Heart right ventricle (tissue), 16 donors: ENCODE data around the gene CCDC121. TPM values are rescaled to one million over a fixed set of nuclear protein-coding genes. Genes with fewer than 3 reads are reported as not detected.
"Not testable (repeated sequence)": the region's sequence is repeated elsewhere in the genome, so short reads cannot be mapped to it uniquely, and the experiment has no call there.

Experiments used
- ATAC-seq, 8 donors: fragments of 200-7000 bp; cut with Tn5 transposase; one replicate each; pipeline ENCODE4 v1.9.1; 2020; ENCODE audit warnings: mild to moderate bottlenecking in 8 of 8, moderate library complexity in 8 of 8, moderate number of reproducible peaks in 1 of 8
- DNase-seq, 2 donors: peaks; one replicate each; pipeline ENCODE4 v3.0.0-alpha.2; 2020
- H3K27ac ChIP-seq, 10 donors: fragments of 200-600 bp; sonication (generic) in 2 of 10; one replicate each; pipeline versions ENCODE4 v1.5.0 to v1.8.0; 2020 to 2022; ENCODE audit warnings: mild to moderate bottlenecking in 3 of 10
- H3K27me3 ChIP-seq, 7 donors: fragments of 200-600 bp; one replicate each; pipeline ENCODE4 v1.8.0; 2021 to 2022; ENCODE audit warnings: mild to moderate bottlenecking in 2 of 7
- H3K36me3 ChIP-seq, 9 donors: fragments of 200-600 bp; sonication (generic) in 1 of 9; one replicate each; pipeline versions ENCODE4 v1.5.0 to v1.8.0; 2020 to 2022; ENCODE audit warnings: mild to moderate bottlenecking in 2 of 9
- H3K4me1 ChIP-seq, 9 donors: fragments of 200-600 bp; sonication (generic) in 1 of 9; one replicate each; pipeline versions ENCODE4 v1.5.0 to v1.8.0; 2020 to 2022; ENCODE audit warnings: mild to moderate bottlenecking in 4 of 9
- H3K4me3 ChIP-seq, 10 donors: fragments of 200-600 bp; sonication (generic) in 2 of 10; one replicate each; pipeline versions ENCODE4 v1.5.0 to v1.8.0; 2020 to 2022; ENCODE audit warnings: mild to moderate bottlenecking in 7 of 10, moderate library complexity in 2 of 10
- H3K9me3 ChIP-seq, 11 donors: fragments of 200-600 bp in 10 of 11; sonication (generic) in 2 of 11; one replicate each; pipeline versions ENCODE4 v1.5.0 to v1.8.0; 2013 to 2022; ENCODE audit warnings: mild to moderate bottlenecking in 2 of 11, control low read depth in 1 of 11, moderate library complexity in 1 of 11
- CTCF ChIP-seq, 9 donors: fragments of 200-600 bp; sonication (generic) in 2 of 9; IDR thresholded peaks; one replicate each; pipeline versions ENCODE4 v1.5.0 to v1.8.0; 2021 to 2022; ENCODE audit warnings: antibody characterized with exemption in 9 of 9, mild to moderate bottlenecking in 5 of 9, moderate library complexity in 1 of 9
- WGBS, 2 donors: extraction: QIAGEN DNeasy Blood & Tissue Kit; methylation state at CpG; one replicate each; pipeline ENCODE4 v1.1.7; 2013; ENCODE audit warnings: inconsistent platforms in 1 of 2; 5-methylcytosine and 5-hydroxymethylcytosine counted together
- intact Hi-C, 10 donors: fragments of 100-400 bp; cut with DNase I; formaldehyde crosslinking; loops; one replicate each; pipeline versions ENCODE4 v1.11.1 to v1.14.2; 2022
- polyA plus RNA-seq, 2 donors: library from polyadenylated mRNA; stranded (reverse); fragments of 200-250 nt; gene quantifications; one replicate each; pipeline ENCODE4 v1.2.3, GENCODE V29; 2013
- total RNA-seq, 10 donors: library from RNA; stranded (reverse); fragmentation: NEBNext Ultra II Directional in 3 of 10; extraction: Animal tissue kit (Norgen Biotek cat#: 25700) in 3 of 10; gene quantifications; one replicate each; pipeline versions ENCODE4 v1.2.1 to v1.2.4, GENCODE V29; 2021 to 2023
- donor health status: Arrhythmogenic right ventricular cardiomyopathy.
- donor health status: ischemic (EF 13 %, LVEDD 7.1; RV severe dilation, severe dysfunction).
- donor health status: healthy with polysubstance abuse.
- donor health status: DM: no; HTN: yes; CAD: no.
- donor health status: DM: no; HTN: no; CAD: no.
- donor health status: ischemic (EF 25% LVEDD 6.9; RV normal size, moderate dysfunction).
- donor health status: ischemic (EF 25% LVEDD 5.7; RV mildly dilated, moderate dysfunction).
- donor health status: healthy.
- donor health status: DM: yes; HTN: yes; CAD: no.
- donor health status: Ischemic cardiomyopathy.
- donor health status: ischemic (EF 35%, LVEDD 5.7; RV mildly dilated, moderate dysfunction).
- donor health status: nonischemic (EF 11% LVEDD 7.7; RV severe dilation, severe dysfunction).
- donor health status: DM: yes; HTN: yes; CAD: no.
- donor health status: PGD.
- donor health status: ischemic (EF 29% LVEDD 5.4; RV normal size, mild dysfunction).
- donor health status: nonischemic (EF 23%, LVEDD 6.1; RV moderate dilation, normal function).

CCDC121 gene
- total and polyA plus RNA-seq, 12 donors = 2.1 to 7.6 (median 5.6) TPM

GRCh38 chr2:27636766-27637165, 8.0 kb upstream of the CCDC121 start:
- intact Hi-C loops = no loop called here
- no peaks in the 10 kb centered on the region for H3K27me3 ChIP-seq
- H3K36me3 ChIP-seq = peaks cover 0 to 100% (median 58%) of the 10 kb centered on the region in 9 donors
- H3K27ac ChIP-seq = no peak overlapping the region
- ATAC-seq = no peak
- no peak for DNase-seq
- no peak for TF ChIP-seq CTCF (IDR thresholded peaks at IDR 0.05)
- no peaks in the 10 kb centered on the region for H3K9me3 ChIP-seq
- H3K4me3 ChIP-seq = no peak overlapping the region
- 93 to 96% methylated on average over 5 of the region's 5 CpGs for WGBS, 2 donors
- H3K4me1 ChIP-seq = no peaks in the 10 kb centered on the region

GRCh38 chr2:27634291-27634690, 5.5 kb upstream of the CCDC121 start:
- H3K4me1 ChIP-seq = peaks cover 4 to 16% (median 9%) of the 10 kb centered on the region in 9 donors
- intact Hi-C loops = no loop called here

GRCh38 chr2:27630257-27630656, 1.4 kb upstream of the CCDC121 start:
- intact Hi-C loops, DNase-seq, H3K27ac ChIP-seq, H3K27me3 ChIP-seq, ATAC-seq, H3K9me3 ChIP-seq: not testable (repeated sequence)
- peaks cover 4 to 43% (median 30%) of the 10 kb centered on the region in 9 donors for H3K4me1 ChIP-seq
- 98 to 99% methylated on average over 2 of the region's 2 CpGs for WGBS, 2 donors
- H3K36me3 ChIP-seq = peaks cover 0 to 51% (median 29%) of the 10 kb centered on the region in 9 donors
- peak overlapping the region in 1 of 10 donors; percentile 79 for H3K4me3 ChIP-seq

More at GRCh38 chr2:27634291-27634690, 5.5 kb upstream of the CCDC121 start:
- H3K27me3 ChIP-seq = no peaks in the 10 kb centered on the region
- no peak for DNase-seq
- no peak for ATAC-seq
- 97% methylated on average over 2 of the region's 2 CpGs for WGBS, 2 donors
- no peak for TF ChIP-seq CTCF (IDR thresholded peaks at IDR 0.05)
- peaks cover 0 to 91% (median 55%) of the 10 kb centered on the region in 9 donors for H3K36me3 ChIP-seq
- H3K27ac ChIP-seq = no peak overlapping the region
- no peaks in the 10 kb centered on the region for H3K9me3 ChIP-seq
- no peak overlapping the region for H3K4me3 ChIP-seq

DNA sequence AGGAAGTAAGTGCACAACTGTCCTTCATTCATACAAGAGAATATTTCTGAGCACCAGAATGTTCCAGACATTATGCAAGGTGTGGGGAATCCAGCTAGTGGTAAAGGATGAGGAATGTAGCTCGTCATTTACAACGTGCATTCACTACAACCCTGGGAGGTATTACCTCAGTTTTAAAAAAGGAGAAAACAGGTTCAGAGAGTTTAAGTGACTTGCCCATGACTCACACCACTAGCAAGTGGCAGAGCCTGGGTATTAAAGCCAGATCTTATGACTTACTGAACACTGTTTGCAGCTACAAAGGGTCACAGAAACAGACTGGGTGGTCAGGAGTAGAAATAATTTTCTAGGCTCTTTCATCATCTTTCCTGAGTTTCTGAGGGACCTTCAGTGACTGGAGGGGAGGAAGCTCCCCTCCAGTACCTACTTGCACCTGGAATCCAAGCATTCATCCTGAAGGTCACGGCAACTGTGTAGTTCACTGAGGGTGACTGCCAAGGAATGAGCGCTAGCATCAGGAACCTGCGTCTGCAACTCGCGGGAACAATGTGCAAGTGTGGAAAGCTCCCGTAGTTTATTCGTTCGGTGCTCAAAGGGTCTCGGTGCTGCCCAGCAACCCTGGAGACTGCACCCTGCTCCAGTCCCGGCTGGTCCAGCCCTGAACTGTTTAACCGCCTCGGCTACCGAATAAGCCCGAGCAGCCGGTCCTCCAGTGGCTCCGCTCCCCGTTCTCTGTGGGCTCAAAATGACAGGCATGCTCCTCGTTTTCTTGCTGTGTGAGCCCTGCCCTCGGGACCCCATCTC, 647 bp downstream of the CCDC121 start:
- peak overlapping the region; percentile 47 to 90 (median 76) for H3K4me3 ChIP-seq
- no peaks in the 10 kb centered on the region for H3K27me3 ChIP-seq
- intact Hi-C loops = loop anchor here in 2 of 10 donors (10.0 kb wide), 2 partner anchors 133 to 223 kb away; partner anchors contain the start of genes FNDC4 (in 2 of the 2), GCKR (in 2 of the 2) and PPM1G (in 1 of the 2)
- ATAC-seq (peak; percentile 34 to 77 (median 73)), DNase-seq (no peak)
- peaks cover 0 to 47% (median 22%) of the 10 kb centered on the region in 9 donors for H3K36me3 ChIP-seq
- no peak for TF ChIP-seq CTCF (IDR thresholded peaks at IDR 0.05)
- H3K4me1 ChIP-seq = peaks cover 4 to 43% (median 30%) of the 10 kb centered on the region in 9 donors
- WGBS, 2 donors = 4 to 6% methylated on average over 19 to 20 of the region's 21 CpGs
- peak overlapping the region in 9 of 10 donors; percentile 49 to 91 (median 79) for H3K27ac ChIP-seq
- H3K9me3 ChIP-seq = no peaks in the 10 kb centered on the region

DNA sequence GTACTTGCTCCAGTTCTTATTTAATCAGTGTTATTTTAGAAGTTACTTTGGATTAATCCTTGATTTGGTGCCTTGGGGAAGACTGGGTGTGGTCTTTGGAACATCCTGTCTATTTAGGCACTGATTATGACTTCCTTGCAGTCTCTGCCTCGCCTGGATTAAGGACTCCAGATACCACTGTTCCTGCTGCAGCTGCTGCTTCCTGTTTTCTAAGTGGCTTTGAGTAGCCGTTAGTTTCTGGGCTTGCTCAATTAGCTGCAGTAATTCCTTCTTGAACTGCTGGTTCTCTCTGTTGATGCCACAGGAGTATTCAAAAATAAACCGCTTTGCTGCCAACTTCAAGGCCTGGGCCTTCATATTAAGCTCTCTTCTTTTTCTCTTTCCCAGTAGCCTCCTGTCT, 1.9 kb downstream of the CCDC121 start:
- peak in 5 of 8 donors; percentile 14 to 44 (median 28) for ATAC-seq
- H3K27me3 ChIP-seq, H3K9me3 ChIP-seq, DNase-seq, H3K4me3 ChIP-seq: not testable (repeated sequence)
- WGBS, 2 donors = 49 to 51% methylated on average over 3 of the region's 3 CpGs
- Histone ChIP-seq H3K4me1 (peaks cover 4 to 43% (median 30%) of the 10 kb centered on the region in 9 donors), H3K27ac (peak overlapping the region in 7 of 10 donors; percentile 9 to 91 (median 26)), H3K36me3 (peaks cover 0 to 47% (median 35%) of the 10 kb centered on the region in 9 donors)
- intact Hi-C loops = loop anchor here in 2 of 10 donors (10.0 kb wide), 2 partner anchors 132 to 222 kb away; partner anchors contain the start of genes FNDC4 (in 2 of the 2), GCKR (in 2 of the 2) and PPM1G (in 1 of the 2)

- peaks cover 4 to 43% (median 30%) of the 10 kb centered on the region in 9 donors for H3K4me1 ChIP-seq
- not testable (repeated sequence) for H3K4me3 ChIP-seq, H3K27me3 ChIP-seq, H3K9me3 ChIP-seq, ATAC-seq, DNase-seq
- WGBS, 2 donors = 92 to 94% methylated on average over 1 of the region's 1 CpG
- peaks cover 0 to 47% (median 32%) of the 10 kb centered on the region in 9 donors for H3K36me3 ChIP-seq
- H3K27ac ChIP-seq = peak overlapping the region in 5 of 10 donors; percentile 21 to 91 (median 43)
- intact Hi-C loops = loop anchor here in 2 of 10 donors (10.0 kb wide), 2 partner anchors 132 to 222 kb away; partner anchors contain the start of genes FNDC4 (in 2 of the 2), GCKR (in 2 of the 2) and PPM1G (in 1 of the 2)
These were observed 2.5 kb downstream of the CCDC121 start for GRCh38 chr2:27626323-27626722.
